HepG2 (cell line): ENCODE data around the gene UBR7. TPM values are rescaled to one million over a fixed set of nuclear protein-coding genes. Genes with fewer than 3 reads are reported as not detected.

Experiments
- CBX5 ChIP-seq: sonication (generic); formaldehyde crosslinking; IDR thresholded peaks from 2 replicates; pipeline ENCODE4 v1.4.0; 2020; ENCODE audit warnings: missing genetic modification reagents, borderline replicate concordance
- CEBPB ChIP-seq: IDR thresholded peaks from 2 replicates; pipeline ENCODE4 v1.6.1; 2011; ENCODE audit warnings: low read depth, low read length, improper control_type of control experiment, borderline replicate concordance
- NFATC3 ChIP-seq: sonication (generic); formaldehyde crosslinking; IDR thresholded peaks from 2 replicates; pipeline ENCODE4 v1.5.1; 2020; ENCODE audit warnings: mild to moderate bottlenecking, missing genetic modification reagents
- NRL ChIP-seq: sonication (generic); formaldehyde crosslinking; IDR thresholded peaks from 2 replicates; pipeline ENCODE4 v1.5.0; 2020; ENCODE audit warnings: missing genetic modification reagents, mild to moderate bottlenecking, moderate library complexity, borderline replicate concordance
- U2AF1 ChIP-seq: fragments of 200-400 bp; formaldehyde crosslinking; optimal IDR thresholded peaks from 2 replicates; pipeline ENCODE3; 2017; ENCODE audit warnings: mild to moderate bottlenecking, low read depth, low read length
- ZIK1 ChIP-seq: sonication (generic); formaldehyde crosslinking; IDR thresholded peaks from 2 replicates; pipeline ENCODE4 v1.5.0; 2020; ENCODE audit warnings: mild to moderate bottlenecking, low read depth, missing genetic modification reagents, borderline replicate concordance
- ZNF335 ChIP-seq: sonication (generic); formaldehyde crosslinking; IDR thresholded peaks from 2 replicates; pipeline ENCODE4 v1.4.0; 2020; ENCODE audit warnings: missing genetic modification reagents
- ZNF432 ChIP-seq: sonication (generic); formaldehyde crosslinking; IDR thresholded peaks from 2 replicates; pipeline ENCODE4 v1.5.0; 2020; ENCODE audit warnings: missing genetic modification reagents, mild to moderate bottlenecking, borderline replicate concordance
- ZNF678 ChIP-seq: sonication (generic); formaldehyde crosslinking; IDR thresholded peaks from 2 replicates; pipeline ENCODE4 v1.4.0; 2020; ENCODE audit warnings: mild to moderate bottlenecking, missing genetic modification reagents
- ZNF749 ChIP-seq: sonication (generic); formaldehyde crosslinking; IDR thresholded peaks from 2 replicates; pipeline ENCODE4 v1.8.0; 2022; ENCODE audit warnings: mild to moderate bottlenecking, missing genetic modification reagents, moderate library complexity, borderline replicate concordance
- polyA plus RNA-seq, 8 experiments: library from polyadenylated mRNA; depleted of rRNA in 3 of 8; stranded (reverse) in 7 of 8; unstranded in 1 of 8; fragments of >200 nt; fragmentation: Illumina TruSeq in 4 of 8; extraction: Trizol in 4 of 8; gene quantifications; 2 replicates each; pipeline versions ENCODE4 v1.2.1 to v1.2.3, GENCODE V29; 2011 to 2016; ENCODE audit warnings: low read depth in 4 of 8, missing spikeins in 1 of 8, mixed read lengths in 1 of 8; ENCODE audit not compliant: insufficient read depth in 1 of 8
- total RNA-seq, 5 experiments: library from RNA; depleted of rRNA; stranded (reverse); fragments of >200 nt; fragmentation: Illumina TruSeq; extraction: Trizol; gene quantifications; 2 replicates each; pipeline ENCODE4 v1.2.3, GENCODE V29; 2016; ENCODE audit warnings: low read depth in 1 of 5
- TF ChIP-seq, protein P1 (sequence below): sonication (generic); formaldehyde crosslinking; IDR thresholded peaks from 2 replicates; pipeline ENCODE4 v1.5.0; 2020; ENCODE audit warnings: mild to moderate bottlenecking, missing genetic modification reagents, borderline replicate concordance
- TF ChIP-seq, protein P2 (sequence below): sonication (generic); formaldehyde crosslinking; IDR thresholded peaks from 2 replicates; pipeline ENCODE4 v1.9.0; 2022; ENCODE audit warnings: low read depth, missing genetic modification reagents
- TF ChIP-seq, protein P3 (sequence below): sonication (generic); formaldehyde crosslinking; IDR thresholded peaks from 2 replicates; pipeline ENCODE4 v1.4.0; 2020; ENCODE audit warnings: mild to moderate bottlenecking, low read depth, missing genetic modification reagents

The UBR7 gene
- total and polyA plus RNA-seq, 2 of the 13 experiments (the other 11 are each of a cell fraction or from before 2014, with no cell fraction given): 11.0 to 19.7 TPM

DNA sequence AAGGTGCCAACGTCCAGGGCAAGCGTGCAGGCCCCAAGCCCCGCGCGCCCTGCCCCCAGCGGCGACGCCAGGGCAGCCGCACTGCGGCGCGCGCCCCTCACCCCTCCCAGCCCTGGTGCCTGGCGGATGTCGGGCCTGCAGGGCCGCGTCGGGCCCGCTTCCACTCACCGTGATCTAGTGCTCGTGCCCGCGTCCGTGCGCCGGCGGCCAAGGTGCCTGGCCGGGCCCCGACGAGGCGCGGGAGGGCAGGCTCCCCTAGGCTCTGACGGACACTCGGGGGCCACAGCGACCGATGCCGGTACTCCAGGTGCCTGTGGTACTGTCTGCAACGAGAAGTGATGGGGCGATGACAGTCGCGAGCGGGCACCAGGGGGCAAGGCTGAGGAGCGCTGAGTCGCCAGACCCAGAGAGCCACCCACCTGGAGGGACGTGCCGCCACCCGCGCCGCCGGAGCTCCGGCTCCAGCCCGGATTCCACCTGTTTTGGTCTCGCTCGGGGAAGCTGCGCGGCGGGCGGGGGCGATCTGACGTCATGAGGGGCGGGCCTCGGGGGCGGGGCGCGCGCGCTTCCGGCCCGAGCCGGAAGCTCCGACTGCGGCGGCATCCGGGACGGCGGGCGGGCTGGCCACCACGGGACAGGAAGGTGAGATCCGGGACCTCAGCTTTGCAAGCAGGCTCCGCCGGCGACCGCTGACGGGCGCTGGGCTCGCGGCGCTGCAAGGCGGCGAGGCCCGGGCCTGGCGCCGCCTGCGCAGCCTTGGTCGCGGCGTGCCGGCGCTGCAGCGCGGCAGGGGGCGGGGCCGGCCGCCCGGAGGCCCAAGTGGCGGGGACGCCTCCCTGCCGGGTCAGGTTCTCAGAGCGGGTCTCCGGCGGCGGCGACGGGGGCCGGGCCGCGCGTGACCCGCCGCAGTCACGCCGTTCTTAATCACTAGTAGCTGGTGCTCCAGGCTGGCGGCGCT, 22.4 kb upstream of the UBR7 start, which contains the start of the genes LYSET and MOAP1 (continued):
- no peak for TF ChIP-seq NFATC3 (CRISPR knock-in tag)
- TF ChIP-seq CEBPB: no peak
- no peak for TF ChIP-seq ZNF432
- TF ChIP-seq U2AF1: no peak
- peak; percentile 68; the same call in 1 of the 2 replicates for TF ChIP-seq NRL
- TF ChIP-seq ZNF335 (CRISPR knock-in tag): no peak
- TF ChIP-seq, protein P1, sequence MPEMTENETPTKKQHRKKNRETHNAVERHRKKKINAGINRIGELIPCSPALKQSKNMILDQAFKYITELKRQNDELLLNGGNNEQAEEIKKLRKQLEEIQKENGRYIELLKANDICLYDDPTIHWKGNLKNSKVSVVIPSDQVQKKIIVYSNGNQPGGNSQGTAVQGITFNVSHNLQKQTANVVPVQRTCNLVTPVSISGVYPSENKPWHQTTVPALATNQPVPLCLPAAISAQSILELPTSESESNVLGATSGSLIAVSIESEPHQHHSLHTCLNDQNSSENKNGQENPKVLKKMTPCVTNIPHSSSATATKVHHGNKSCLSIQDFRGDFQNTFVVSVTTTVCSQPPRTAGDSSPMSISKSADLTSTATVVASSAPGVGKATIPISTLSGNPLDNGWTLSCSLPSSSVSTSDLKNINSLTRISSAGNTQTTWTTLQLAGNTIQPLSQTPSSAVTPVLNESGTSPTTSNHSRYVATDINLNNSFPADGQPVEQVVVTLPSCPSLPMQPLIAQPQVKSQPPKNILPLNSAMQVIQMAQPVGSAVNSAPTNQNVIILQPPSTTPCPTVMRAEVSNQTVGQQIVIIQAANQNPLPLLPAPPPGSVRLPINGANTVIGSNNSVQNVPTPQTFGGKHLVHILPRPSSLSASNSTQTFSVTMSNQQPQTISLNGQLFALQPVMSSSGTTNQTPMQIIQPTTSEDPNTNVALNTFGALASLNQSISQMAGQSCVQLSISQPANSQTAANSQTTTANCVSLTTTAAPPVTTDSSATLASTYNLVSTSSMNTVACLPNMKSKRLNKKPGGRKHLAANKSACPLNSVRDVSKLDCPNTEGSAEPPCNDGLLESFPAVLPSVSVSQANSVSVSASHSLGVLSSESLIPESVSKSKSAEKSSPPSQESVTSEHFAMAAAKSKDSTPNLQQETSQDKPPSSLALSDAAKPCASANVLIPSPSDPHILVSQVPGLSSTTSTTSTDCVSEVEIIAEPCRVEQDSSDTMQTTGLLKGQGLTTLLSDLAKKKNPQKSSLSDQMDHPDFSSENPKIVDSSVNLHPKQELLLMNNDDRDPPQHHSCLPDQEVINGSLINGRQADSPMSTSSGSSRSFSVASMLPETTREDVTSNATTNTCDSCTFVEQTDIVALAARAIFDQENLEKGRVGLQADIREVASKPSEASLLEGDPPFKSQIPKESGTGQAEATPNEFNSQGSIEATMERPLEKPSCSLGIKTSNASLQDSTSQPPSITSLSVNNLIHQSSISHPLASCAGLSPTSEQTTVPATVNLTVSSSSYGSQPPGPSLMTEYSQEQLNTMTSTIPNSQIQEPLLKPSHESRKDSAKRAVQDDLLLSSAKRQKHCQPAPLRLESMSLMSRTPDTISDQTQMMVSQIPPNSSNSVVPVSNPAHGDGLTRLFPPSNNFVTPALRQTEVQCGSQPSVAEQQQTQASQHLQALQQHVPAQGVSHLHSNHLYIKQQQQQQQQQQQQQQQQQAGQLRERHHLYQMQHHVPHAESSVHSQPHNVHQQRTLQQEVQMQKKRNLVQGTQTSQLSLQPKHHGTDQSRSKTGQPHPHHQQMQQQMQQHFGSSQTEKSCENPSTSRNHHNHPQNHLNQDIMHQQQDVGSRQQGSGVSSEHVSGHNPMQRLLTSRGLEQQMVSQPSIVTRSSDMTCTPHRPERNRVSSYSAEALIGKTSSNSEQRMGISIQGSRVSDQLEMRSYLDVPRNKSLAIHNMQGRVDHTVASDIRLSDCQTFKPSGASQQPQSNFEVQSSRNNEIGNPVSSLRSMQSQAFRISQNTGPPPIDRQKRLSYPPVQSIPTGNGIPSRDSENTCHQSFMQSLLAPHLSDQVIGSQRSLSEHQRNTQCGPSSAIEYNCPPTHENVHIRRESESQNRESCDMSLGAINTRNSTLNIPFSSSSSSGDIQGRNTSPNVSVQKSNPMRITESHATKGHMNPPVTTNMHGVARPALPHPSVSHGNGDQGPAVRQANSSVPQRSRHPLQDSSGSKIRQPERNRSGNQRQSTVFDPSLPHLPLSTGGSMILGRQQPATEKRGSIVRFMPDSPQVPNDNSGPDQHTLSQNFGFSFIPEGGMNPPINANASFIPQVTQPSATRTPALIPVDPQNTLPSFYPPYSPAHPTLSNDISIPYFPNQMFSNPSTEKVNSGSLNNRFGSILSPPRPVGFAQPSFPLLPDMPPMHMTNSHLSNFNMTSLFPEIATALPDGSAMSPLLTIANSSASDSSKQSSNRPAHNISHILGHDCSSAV: no peak
- no peak for TF ChIP-seq CBX5 (CRISPR knock-in tag)
- TF ChIP-seq, protein P2, sequence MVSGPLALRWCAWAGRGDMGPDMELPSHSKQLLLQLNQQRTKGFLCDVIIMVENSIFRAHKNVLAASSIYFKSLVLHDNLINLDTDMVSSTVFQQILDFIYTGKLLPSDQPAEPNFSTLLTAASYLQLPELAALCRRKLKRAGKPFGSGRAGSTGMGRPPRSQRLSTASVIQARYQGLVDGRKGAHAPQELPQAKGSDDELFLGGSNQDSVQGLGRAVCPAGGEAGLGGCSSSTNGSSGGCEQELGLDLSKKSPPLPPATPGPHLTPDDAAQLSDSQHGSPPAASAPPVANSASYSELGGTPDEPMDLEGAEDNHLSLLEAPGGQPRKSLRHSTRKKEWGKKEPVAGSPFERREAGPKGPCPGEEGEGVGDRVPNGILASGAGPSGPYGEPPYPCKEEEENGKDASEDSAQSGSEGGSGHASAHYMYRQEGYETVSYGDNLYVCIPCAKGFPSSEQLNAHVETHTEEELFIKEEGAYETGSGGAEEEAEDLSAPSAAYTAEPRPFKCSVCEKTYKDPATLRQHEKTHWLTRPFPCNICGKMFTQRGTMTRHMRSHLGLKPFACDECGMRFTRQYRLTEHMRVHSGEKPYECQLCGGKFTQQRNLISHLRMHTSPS (CRISPR knock-in tag): peak; percentile 65
- TF ChIP-seq, protein P3, sequence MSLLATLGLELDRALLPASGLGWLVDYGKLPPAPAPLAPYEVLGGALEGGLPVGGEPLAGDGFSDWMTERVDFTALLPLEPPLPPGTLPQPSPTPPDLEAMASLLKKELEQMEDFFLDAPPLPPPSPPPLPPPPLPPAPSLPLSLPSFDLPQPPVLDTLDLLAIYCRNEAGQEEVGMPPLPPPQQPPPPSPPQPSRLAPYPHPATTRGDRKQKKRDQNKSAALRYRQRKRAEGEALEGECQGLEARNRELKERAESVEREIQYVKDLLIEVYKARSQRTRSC (CRISPR knock-in tag): peak; percentile 72; the same call in 1 of the 2 replicates
- TF ChIP-seq ZNF749 (CRISPR knock-in tag): no peak; the same call in 1 of the 2 replicates
- peak; percentile 43; the same call in 1 of the 2 replicates for TF ChIP-seq ZIK1
- no peak for TF ChIP-seq ZNF678 (CRISPR knock-in tag)
